ENCODE results near the gene LDLRAD3.
"Not testable (repeated sequence)": the region's sequence is repeated elsewhere in the genome, so short reads cannot be mapped to it uniquely, and the experiment has no call there.

The LDLRAD3 gene

GRCh38 chr11:36167073-36167472, 223.2 kb downstream of the LDLRAD3 start:
- Histone ChIP-seq H2BK15ac (replicated peaks; ENCODE audit: low read depth) (no peak overlapping the region), H3K18ac (ENCODE audit: low read length) (no peak overlapping the region), H3K23ac (ENCODE audit: low read length) (no peak overlapping the region), H2BK120ac (ENCODE audit: low read depth, low read length) (no peak overlapping the region), H3K79me1 (ENCODE audit: low read length) (no peaks in the 10 kb centered on the region), H2BK5ac (ENCODE audit: low read length) (no peak overlapping the region), H3K27me3 (ENCODE audit: insufficient read depth, low read length, poor library complexity) (no peaks in the 10 kb centered on the region), H3K79me2 (ENCODE audit: control insufficient read depth, insufficient read depth, low read length) (no peaks in the 10 kb centered on the region), H3K56ac (ENCODE audit: low read length) (no peak overlapping the region), H3K4ac (ENCODE audit: low read depth, low read length) (no peak overlapping the region), H3K4me1 (ENCODE audit: control insufficient read depth, low read depth, low read length) (no peaks in the 10 kb centered on the region), H3K4me3 (ENCODE audit: low read length) (no peak overlapping the region), H3K27ac (ENCODE audit: low read depth, low read length) (no peak overlapping the region), H3K36me3 (ENCODE audit: control insufficient read depth, insufficient read depth, low read length) (no peaks in the 10 kb centered on the region), H3K4me2 (ENCODE audit: low read length) (no peak overlapping the region), H4K5ac (ENCODE audit: low read length) (no peak overlapping the region), H4K8ac (ENCODE audit: low read depth, low read length) (no peak overlapping the region), H3K9ac (ENCODE audit: low read length) (no peak overlapping the region), H2AK5ac (ENCODE audit: low read length) (no peak overlapping the region)
- WGBS (ENCODE audit: extremely low coverage, insufficient coverage, low lambda C conversion rate): no CpG with 5 or more reads among the region's 4 CpGs
- no peak for DNase-seq

- H3K4me3 ChIP-seq (ENCODE audit: low read length): no peak overlapping the region
- H3K4me2 ChIP-seq (ENCODE audit: low read length): no peak overlapping the region
- no peaks in the 10 kb centered on the region for H3K4me1 ChIP-seq (ENCODE audit: control insufficient read depth, low read depth, low read length)
- H2AK5ac ChIP-seq (ENCODE audit: low read length): no peak overlapping the region
- no peaks in the 10 kb centered on the region for H3K27me3 ChIP-seq (ENCODE audit: insufficient read depth, low read length, poor library complexity)
- no peak overlapping the region for H2BK120ac ChIP-seq (ENCODE audit: low read depth, low read length)
- H3K23ac ChIP-seq (ENCODE audit: low read length): no peak overlapping the region
- no peak overlapping the region for H2BK15ac ChIP-seq (replicated peaks; ENCODE audit: low read depth)
- no peak overlapping the region for H2BK5ac ChIP-seq (ENCODE audit: low read length)
- no peak overlapping the region for H3K27ac ChIP-seq (ENCODE audit: low read depth, low read length)
- no peak overlapping the region for H3K56ac ChIP-seq (ENCODE audit: low read length)
- no peak overlapping the region for H4K8ac ChIP-seq (ENCODE audit: low read depth, low read length)
- H3K36me3 ChIP-seq (ENCODE audit: control insufficient read depth, insufficient read depth, low read length): no peaks in the 10 kb centered on the region
- no peak overlapping the region for H4K5ac ChIP-seq (ENCODE audit: low read length)
- H3K9ac ChIP-seq (ENCODE audit: low read length): no peak overlapping the region
- WGBS (ENCODE audit: extremely low coverage, insufficient coverage, low lambda C conversion rate): no CpG with 5 or more reads among the region's 6 CpGs
- H3K79me2 ChIP-seq (ENCODE audit: control insufficient read depth, insufficient read depth, low read length): no peaks in the 10 kb centered on the region
- H3K79me1 ChIP-seq (ENCODE audit: low read length): no peaks in the 10 kb centered on the region
- no peak overlapping the region for H3K18ac ChIP-seq (ENCODE audit: low read length)
- no peak overlapping the region for H3K4ac ChIP-seq (ENCODE audit: low read depth, low read length)
- DNase-seq: no peak
These were observed 223.9 kb downstream of the LDLRAD3 start for GRCh38 chr11:36167729-36168128.

- H2BK120ac ChIP-seq (ENCODE audit: low read depth, low read length): no peak overlapping the region
- no peak overlapping the region for H2BK5ac ChIP-seq (ENCODE audit: low read length)
- no peak overlapping the region for H4K8ac ChIP-seq (ENCODE audit: low read depth, low read length)
- no peak overlapping the region for H3K18ac ChIP-seq (ENCODE audit: low read length)
- H3K4me1 ChIP-seq (ENCODE audit: control insufficient read depth, low read depth, low read length): peaks cover 6% of the 10 kb centered on the region
- H3K27ac ChIP-seq (ENCODE audit: low read depth, low read length): no peak overlapping the region
- no peak overlapping the region for H3K4me2 ChIP-seq (ENCODE audit: low read length)
- H2AK5ac ChIP-seq (ENCODE audit: low read length): no peak overlapping the region
- no peaks in the 10 kb centered on the region for H3K79me2 ChIP-seq (ENCODE audit: control insufficient read depth, insufficient read depth, low read length)
- no peak overlapping the region for H3K4ac ChIP-seq (ENCODE audit: low read depth, low read length)
- WGBS (ENCODE audit: extremely low coverage, insufficient coverage, low lambda C conversion rate): no CpG with 5 or more reads among the region's 2 CpGs
- peaks cover 2% of the 10 kb centered on the region for H3K79me1 ChIP-seq (ENCODE audit: low read length)
- no peak overlapping the region for H3K23ac ChIP-seq (ENCODE audit: low read length)
- H3K4me3 ChIP-seq (ENCODE audit: low read length): no peak overlapping the region
- DNase-seq: no peak
- no peak overlapping the region for H3K56ac ChIP-seq (ENCODE audit: low read length)
- H3K27me3 ChIP-seq (ENCODE audit: insufficient read depth, low read length, poor library complexity): no peaks in the 10 kb centered on the region
- no peak overlapping the region for H3K9ac ChIP-seq (ENCODE audit: low read length)
- no peaks in the 10 kb centered on the region for H3K36me3 ChIP-seq (ENCODE audit: control insufficient read depth, insufficient read depth, low read length)
- no peak overlapping the region for H2BK15ac ChIP-seq (replicated peaks; ENCODE audit: low read depth)
- H4K5ac ChIP-seq (ENCODE audit: low read length): no peak overlapping the region
These were observed 234.0 kb downstream of the LDLRAD3 start for GRCh38 chr11:36177836-36178235.

- Histone ChIP-seq H3K18ac (ENCODE audit: low read length) (no peak overlapping the region), H3K27ac (ENCODE audit: low read depth, low read length) (no peak overlapping the region), H2BK120ac (ENCODE audit: low read depth, low read length) (no peak overlapping the region), H4K5ac (ENCODE audit: low read length) (no peak overlapping the region), H2BK15ac (replicated peaks; ENCODE audit: low read depth) (no peak overlapping the region), H2AK5ac (ENCODE audit: low read length) (no peak overlapping the region), H4K8ac (ENCODE audit: low read depth, low read length) (no peak overlapping the region), H3K56ac (ENCODE audit: low read length) (no peak overlapping the region), H3K79me1 (ENCODE audit: low read length) (peaks cover 2% of the 10 kb centered on the region), H3K4ac (ENCODE audit: low read depth, low read length) (no peak overlapping the region), H3K36me3 (ENCODE audit: control insufficient read depth, insufficient read depth, low read length) (no peaks in the 10 kb centered on the region), H3K27me3 (ENCODE audit: insufficient read depth, low read length, poor library complexity) (no peaks in the 10 kb centered on the region), H3K4me1 (ENCODE audit: control insufficient read depth, low read depth, low read length) (peaks cover 3% of the 10 kb centered on the region), H3K23ac (ENCODE audit: low read length) (no peak overlapping the region), H3K4me3 (ENCODE audit: low read length) (no peak overlapping the region), H3K9ac (ENCODE audit: low read length) (no peak overlapping the region), H3K4me2 (ENCODE audit: low read length) (no peak overlapping the region), H3K79me2 (ENCODE audit: control insufficient read depth, insufficient read depth, low read length) (no peaks in the 10 kb centered on the region), H2BK5ac (ENCODE audit: low read length) (no peak overlapping the region)
- no peak for DNase-seq
- WGBS (ENCODE audit: extremely low coverage, insufficient coverage, low lambda C conversion rate): no CpG with 5 or more reads among the region's 6 CpGs
These were observed 242.7 kb downstream of the LDLRAD3 start for GRCh38 chr11:36186340-36187175.

- Histone ChIP-seq H3K4me2 (ENCODE audit: low read length) (no peak overlapping the region), H2BK120ac (ENCODE audit: low read depth, low read length) (no peak overlapping the region), H3K23ac (ENCODE audit: low read length) (no peak overlapping the region), H3K27ac (ENCODE audit: low read depth, low read length) (no peak overlapping the region), H3K79me1 (ENCODE audit: low read length) (no peaks in the 10 kb centered on the region), H2AK5ac (ENCODE audit: low read length) (no peak overlapping the region), H3K9ac (ENCODE audit: low read length) (no peak overlapping the region), H3K79me2 (ENCODE audit: control insufficient read depth, insufficient read depth, low read length) (no peaks in the 10 kb centered on the region), H3K4me1 (ENCODE audit: control insufficient read depth, low read depth, low read length) (no peaks in the 10 kb centered on the region), H2BK15ac (replicated peaks; ENCODE audit: low read depth) (no peak overlapping the region), H3K27me3 (ENCODE audit: insufficient read depth, low read length, poor library complexity) (no peaks in the 10 kb centered on the region), H3K4me3 (ENCODE audit: low read length) (no peak overlapping the region), H2BK5ac (ENCODE audit: low read length) (no peak overlapping the region), H3K18ac (ENCODE audit: low read length) (no peak overlapping the region), H4K5ac (ENCODE audit: low read length) (no peak overlapping the region), H4K8ac (ENCODE audit: low read depth, low read length) (no peak overlapping the region), H3K56ac (ENCODE audit: low read length) (no peak overlapping the region), H3K4ac (ENCODE audit: low read depth, low read length) (no peak overlapping the region), H3K36me3 (ENCODE audit: control insufficient read depth, insufficient read depth, low read length) (no peaks in the 10 kb centered on the region)
- no peak for DNase-seq
- no CpG with 5 or more reads among the region's 3 CpGs for WGBS (ENCODE audit: extremely low coverage, insufficient coverage, low lambda C conversion rate)
These were observed 243.8 kb downstream of the LDLRAD3 start for GRCh38 chr11:36187622-36188021.

- whole genome bisulfite sequencing (ENCODE audit: extremely low coverage, insufficient coverage, low lambda C conversion rate): no CpG with 5 or more reads among the region's 1 CpG
- not testable (repeated sequence) for H3K4me3 ChIP-seq (ENCODE audit: low read length); H3K27ac ChIP-seq (ENCODE audit: low read depth, low read length); H3K4me2 ChIP-seq (ENCODE audit: low read length); H4K8ac ChIP-seq (ENCODE audit: low read depth, low read length); H3K79me2 ChIP-seq (ENCODE audit: control insufficient read depth, insufficient read depth, low read length); H4K5ac ChIP-seq (ENCODE audit: low read length); H3K4me1 ChIP-seq (ENCODE audit: control insufficient read depth, low read depth, low read length); H3K79me1 ChIP-seq (ENCODE audit: low read length); H3K56ac ChIP-seq (ENCODE audit: low read length); H2AK5ac ChIP-seq (ENCODE audit: low read length); H3K36me3 ChIP-seq (ENCODE audit: control insufficient read depth, insufficient read depth, low read length); H3K9ac ChIP-seq (ENCODE audit: low read length); H3K27me3 ChIP-seq (ENCODE audit: insufficient read depth, low read length, poor library complexity); H3K18ac ChIP-seq (ENCODE audit: low read length); H2BK120ac ChIP-seq (ENCODE audit: low read depth, low read length); H2BK15ac ChIP-seq (replicated peaks; ENCODE audit: low read depth); DNase-seq; H2BK5ac ChIP-seq (ENCODE audit: low read length); H3K4ac ChIP-seq (ENCODE audit: low read depth, low read length); H3K23ac ChIP-seq (ENCODE audit: low read length)
These were observed 245.9 kb downstream of the LDLRAD3 start for GRCh38 chr11:36189735-36190134.
